Measurements from ENCODE around the gene AMACR. TPM values are rescaled to one million over a fixed set of nuclear protein-coding genes. Genes with fewer than 3 reads are reported as not detected.

Gene AMACR
- total RNA-seq, result 6.8 and 7.1 TPM in 2 replicates

- intact Hi-C loops (cut with micrococcal nuclease), result loop anchor here (1.0 to 10.0 kb wide), 13 partner anchors 13 to 1834 kb away; partner anchors contain the start of genes BRIX1, DNAJC21, GOLPH3 and MTMR12
Measured at GRCh38 chr5:34007621-34008600, at the start of gene AMACR. TSS of gene AMACR (minus strand) at chr5:34008050. CDS start at chr5:34008019, 31 bp downstream.

GRCh38 chr5:34057569-34057968, 49.7 kb upstream of the AMACR start:
- intact Hi-C loops (cut with micrococcal nuclease), result no loop called here

- intact Hi-C loops (cut with micrococcal nuclease), result no loop called here
Measured at GRCh38 chr5:34057118-34057517, 49.3 kb upstream of the AMACR start.

- intact Hi-C loops (cut with micrococcal nuclease), result no loop called here
Measured at GRCh38 chr5:34055667-34056066, 47.8 kb upstream of the AMACR start.

GRCh38 chr5:34054400-34054729, 46.5 kb upstream of the AMACR start:
- intact Hi-C loops (cut with micrococcal nuclease), result no loop called here

GRCh38 chr5:34053571-34054399, 45.9 kb upstream of the AMACR start:
- intact Hi-C loops (cut with micrococcal nuclease), result no loop called here

- intact Hi-C loops (cut with micrococcal nuclease), result no loop called here
Measured at GRCh38 chr5:34053133-34053532, 45.3 kb upstream of the AMACR start.

GRCh38 chr5:34051374-34051980, 43.6 kb upstream of the AMACR start:
- intact Hi-C loops (cut with micrococcal nuclease), result no loop called here

GRCh38 chr5:34047774-34048572, 40.1 kb upstream of the AMACR start:
- intact Hi-C loops (cut with micrococcal nuclease), result no loop called here

- intact Hi-C loops (cut with micrococcal nuclease), result no loop called here
Measured at GRCh38 chr5:34047143-34047542, 39.3 kb upstream of the AMACR start.

GRCh38 chr5:34045996-34046395, 38.1 kb upstream of the AMACR start:
- intact Hi-C loops (cut with micrococcal nuclease), result no loop called here

- intact Hi-C loops (cut with micrococcal nuclease), result no loop called here
Measured at GRCh38 chr5:34045023-34045422, 37.2 kb upstream of the AMACR start.

GRCh38 chr5:34043099-34043876, 35.4 kb upstream of the AMACR start, which contains the start of gene C1QTNF3:
TSS of gene C1QTNF3 (minus strand) at chr5:34043213. CDS start at chr5:34043125, 88 bp downstream.
- intact Hi-C loops (cut with micrococcal nuclease), result no loop called here

- intact Hi-C loops (cut with micrococcal nuclease), result no loop called here
Measured at GRCh38 chr5:34042321-34042720, 34.5 kb upstream of the AMACR start.

- intact Hi-C loops (cut with micrococcal nuclease), result no loop called here
Measured at GRCh38 chr5:34041247-34041972, 33.6 kb upstream of the AMACR start.

GRCh38 chr5:34040472-34040871, 32.6 kb upstream of the AMACR start:
- intact Hi-C loops (cut with micrococcal nuclease), result no loop called here

- intact Hi-C loops (cut with micrococcal nuclease), result no loop called here
Measured at GRCh38 chr5:34039398-34040157, 31.7 kb upstream of the AMACR start.

GRCh38 chr5:34038838-34039237, 31.0 kb upstream of the AMACR start:
- intact Hi-C loops (cut with micrococcal nuclease), result no loop called here

All from T-helper 1 cell treated with Interleukin-12 subunit alpha and Interleukin-12 subunit beta and Interleukin-4 antibody, amounts not matched to agents 30 ng/mL and 1 ng/mL, for 36 hours (primary cell).